Inflammatory macrophage treated with lipopolysaccharide for 4 hours (primary cell): Measurements from ENCODE around the gene AGAP1.

ENCODE experiments used
- DNase-seq: peaks from one replicate; pipeline ENCODE4 v3.0.0-alpha.2; 2020

AGAP1 gene

DNA sequence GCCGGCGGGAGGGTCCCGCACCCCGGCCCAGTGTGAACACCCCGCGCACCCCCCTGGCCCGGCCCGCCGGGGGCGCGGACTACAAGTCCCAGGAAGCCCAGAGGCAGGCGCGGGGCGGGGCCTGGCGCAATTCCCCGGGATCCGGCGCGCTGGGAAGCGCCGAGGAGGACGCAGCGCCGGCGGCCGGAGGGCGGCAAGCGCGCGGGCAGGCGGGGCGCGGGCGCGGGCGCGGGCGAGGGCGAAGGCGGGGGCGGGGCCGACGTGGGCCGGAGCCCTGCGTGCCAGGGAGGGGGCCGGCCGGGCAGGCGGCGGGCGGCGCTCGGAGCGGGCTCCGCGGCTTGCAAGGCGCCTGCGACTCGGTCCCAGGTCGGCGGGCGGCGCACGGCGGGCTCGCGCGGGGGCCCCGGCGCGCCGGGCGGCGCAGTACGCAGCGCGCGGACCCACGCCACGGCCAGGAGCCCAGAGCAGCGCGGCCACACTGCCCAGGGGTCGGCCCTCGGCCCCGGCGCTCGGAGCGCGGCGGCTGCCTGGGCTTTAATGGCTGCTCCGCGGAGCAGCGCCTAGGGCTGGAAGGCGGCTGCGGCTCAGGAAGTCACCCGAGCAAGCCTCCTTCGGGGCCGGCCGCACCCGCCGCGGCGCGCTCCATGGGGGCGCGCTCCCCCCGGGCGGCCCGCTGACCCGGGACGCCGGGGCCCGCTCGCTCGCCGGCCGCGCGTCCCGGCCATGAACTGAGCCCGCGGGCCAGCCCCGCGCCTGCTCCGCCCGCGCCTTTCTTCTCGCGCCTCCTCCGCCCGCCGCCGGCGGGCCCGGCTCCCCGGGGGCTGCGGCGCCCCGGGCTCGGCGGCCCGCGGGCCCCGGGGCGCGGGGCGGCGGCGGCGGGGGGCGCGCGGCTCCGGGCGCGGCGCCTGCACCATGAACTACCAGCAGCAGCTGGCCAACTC lies at the start of gene AGAP1:
Gene AGAP1, plus strand, starts transcription at position 269 of the 941 bp plus-strand sequence.
- no peak for DNase-seq

GRCh38 chr2:235444101-235444597 lies 49.7 kb upstream of the AGAP1 start:
- DNase-seq = no peak

- no peak for DNase-seq
Observed at GRCh38 chr2:235445116-235445515, 48.7 kb upstream of the AGAP1 start.

DNA sequence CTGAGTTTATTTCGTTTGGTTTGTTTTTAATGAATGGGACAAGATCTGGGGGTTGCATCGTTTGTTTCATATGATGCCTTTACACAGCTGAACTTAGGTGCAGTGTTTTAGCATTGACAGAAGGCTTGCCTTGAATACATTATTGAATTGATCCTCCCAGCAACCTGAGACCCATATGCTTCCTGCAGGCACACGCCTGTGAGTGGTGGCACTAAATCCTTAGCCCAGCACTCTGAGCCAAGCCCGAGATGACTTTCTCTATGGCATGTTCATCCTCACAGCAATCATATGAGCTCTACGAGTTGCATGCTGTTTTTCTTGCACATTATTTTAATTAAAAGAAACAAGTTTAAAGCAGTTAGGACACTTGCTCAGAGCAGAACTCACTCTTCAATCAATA lies 47.8 kb upstream of the AGAP1 start:
- DNase-seq = no peak

DNA sequence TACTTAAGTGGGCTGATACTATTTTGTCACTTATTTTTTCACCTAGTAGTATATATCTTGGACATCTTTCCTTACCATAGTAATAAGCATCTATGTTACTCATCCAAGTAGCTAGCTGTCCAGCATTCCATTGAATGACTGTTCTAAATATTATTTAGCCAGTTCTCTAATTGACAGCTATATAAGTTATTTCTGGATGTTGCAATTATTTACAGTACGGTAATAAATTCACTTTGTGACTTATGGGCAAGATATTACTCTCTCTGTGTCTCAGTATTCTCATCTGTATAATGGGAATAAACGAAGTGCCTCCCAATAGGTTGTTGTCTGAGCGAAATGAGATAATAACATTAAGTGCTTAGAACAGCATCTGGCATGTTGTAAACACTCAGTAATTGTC lies 46.6 kb upstream of the AGAP1 start:
- no peak for DNase-seq

GRCh38 chr2:235449568-235449967 lies 44.3 kb upstream of the AGAP1 start:
- DNase-seq = no peak

- DNase-seq = no peak
Observed at GRCh38 chr2:235453605-235454151, 40.2 kb upstream of the AGAP1 start.

DNA sequence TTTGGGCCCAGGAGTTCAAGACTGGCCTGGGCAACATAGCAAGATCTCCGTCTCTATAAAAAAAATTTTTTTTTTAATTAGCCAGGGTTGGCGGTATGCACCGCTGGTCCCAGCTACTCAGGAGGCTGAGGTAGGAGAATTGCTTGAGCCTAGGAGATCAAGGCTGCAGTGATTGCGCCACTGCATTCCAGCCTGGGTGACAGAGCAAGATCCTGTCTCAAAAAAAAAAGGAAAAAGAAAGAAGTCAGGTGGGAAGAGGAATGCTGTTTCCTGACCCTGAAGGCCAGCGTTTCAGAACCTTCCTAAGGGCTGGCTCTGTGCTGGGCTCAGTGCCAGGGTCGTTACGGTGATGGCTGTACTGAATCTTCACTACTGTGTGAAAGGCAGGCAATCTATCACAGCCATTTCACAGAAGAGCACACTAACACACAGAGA lies 35.0 kb upstream of the AGAP1 start:
- DNase-seq = no peak

DNA sequence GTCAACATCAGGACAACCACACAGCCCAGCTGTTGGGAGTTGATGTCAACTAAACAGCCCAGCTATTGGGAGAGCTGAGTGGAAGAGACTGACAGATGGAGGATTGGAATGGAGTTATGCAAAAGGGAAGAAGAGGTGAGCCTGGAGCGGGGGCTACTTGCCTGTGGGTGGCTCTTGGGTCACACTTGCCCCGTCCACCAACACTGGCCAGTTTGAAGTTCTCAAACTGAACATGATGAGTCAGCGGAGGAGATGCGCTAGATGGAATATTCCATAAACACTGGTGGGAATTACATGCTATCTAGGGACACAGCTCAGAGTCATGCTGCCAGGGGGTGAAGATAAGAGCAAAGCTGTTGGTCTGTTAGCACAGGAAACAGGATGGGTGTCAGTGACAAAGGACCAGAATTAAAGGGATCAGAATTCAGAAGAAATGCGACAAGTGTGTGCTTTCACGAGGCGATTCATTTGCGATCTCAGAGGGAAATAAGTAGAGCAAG lies 33.2 kb upstream of the AGAP1 start:
- DNase-seq = no peak

DNA sequence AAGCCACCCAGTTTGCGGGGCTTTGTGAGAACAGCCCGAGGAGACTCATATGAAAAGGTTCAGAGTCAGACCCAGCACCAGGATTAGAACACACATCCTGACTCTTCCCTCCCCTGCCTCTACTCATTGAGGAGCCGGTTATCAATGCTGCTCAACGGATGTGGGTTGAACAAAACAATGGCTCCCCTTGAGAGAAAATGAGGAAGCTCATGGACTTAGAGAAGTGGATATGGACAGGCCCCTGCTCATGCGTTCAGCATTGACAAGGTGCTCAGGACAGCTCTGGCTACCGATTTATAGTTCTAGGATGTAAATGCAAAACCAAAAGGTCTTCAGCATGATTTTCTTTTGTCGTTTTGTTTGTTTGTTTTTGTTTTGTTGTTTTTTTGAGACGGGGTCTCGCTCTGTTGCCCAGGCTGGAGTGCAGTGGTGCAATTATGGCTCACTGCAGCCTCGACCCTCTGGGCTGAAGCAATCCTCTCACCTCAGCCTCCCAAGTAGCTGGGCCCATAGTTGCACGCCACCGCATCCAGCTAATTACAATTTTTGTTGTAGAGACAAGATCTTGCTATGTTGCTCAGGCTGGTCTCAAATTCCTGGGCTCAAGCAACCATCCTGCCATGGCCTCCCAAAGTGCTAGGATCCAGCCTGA lies 32.0 kb upstream of the AGAP1 start:
- no peak for DNase-seq

GRCh38 chr2:235462415-235462790 lies 31.4 kb upstream of the AGAP1 start:
- no peak for DNase-seq

DNA sequence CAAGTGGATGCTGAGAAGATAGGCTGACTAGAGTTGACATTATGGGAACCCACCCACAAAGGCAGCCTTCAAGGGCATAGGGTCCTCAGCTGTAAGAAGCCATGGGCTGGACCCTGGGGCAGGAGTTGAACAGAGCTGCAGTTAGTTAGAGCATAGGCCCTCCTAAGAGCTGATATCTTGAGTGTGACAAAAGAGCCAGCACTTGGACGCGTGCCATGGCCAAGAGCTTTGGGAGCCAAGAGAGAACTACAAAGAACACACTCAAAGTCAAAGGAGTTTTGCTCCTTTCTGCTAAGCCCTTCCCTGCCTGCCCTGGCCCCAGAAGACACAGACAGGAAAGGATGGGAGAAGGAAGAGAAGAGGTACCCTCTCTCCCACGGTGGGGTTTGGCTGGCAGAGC lies 29.9 kb upstream of the AGAP1 start:
- no peak for DNase-seq

DNA sequence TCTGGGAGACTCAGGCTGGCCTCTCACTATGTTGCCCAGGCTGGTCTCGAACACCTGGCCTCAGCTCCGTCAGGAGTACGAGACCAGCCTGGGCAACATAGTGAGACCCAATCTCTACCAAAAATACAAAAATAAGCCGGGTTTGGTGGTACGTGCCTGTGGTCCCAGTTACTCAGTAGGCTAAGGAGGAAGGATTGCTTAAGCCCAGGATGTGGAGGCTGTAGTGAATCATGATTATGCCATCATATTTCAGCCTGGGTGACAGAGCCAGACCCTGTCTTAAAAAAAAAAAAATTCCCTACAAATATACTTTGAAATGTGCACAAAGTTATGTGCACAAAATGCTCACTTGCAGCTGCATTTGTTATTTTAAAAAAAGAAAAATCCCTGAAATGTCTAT lies 26.3 kb upstream of the AGAP1 start:
- peak; percentile 2 for DNase-seq

DNA sequence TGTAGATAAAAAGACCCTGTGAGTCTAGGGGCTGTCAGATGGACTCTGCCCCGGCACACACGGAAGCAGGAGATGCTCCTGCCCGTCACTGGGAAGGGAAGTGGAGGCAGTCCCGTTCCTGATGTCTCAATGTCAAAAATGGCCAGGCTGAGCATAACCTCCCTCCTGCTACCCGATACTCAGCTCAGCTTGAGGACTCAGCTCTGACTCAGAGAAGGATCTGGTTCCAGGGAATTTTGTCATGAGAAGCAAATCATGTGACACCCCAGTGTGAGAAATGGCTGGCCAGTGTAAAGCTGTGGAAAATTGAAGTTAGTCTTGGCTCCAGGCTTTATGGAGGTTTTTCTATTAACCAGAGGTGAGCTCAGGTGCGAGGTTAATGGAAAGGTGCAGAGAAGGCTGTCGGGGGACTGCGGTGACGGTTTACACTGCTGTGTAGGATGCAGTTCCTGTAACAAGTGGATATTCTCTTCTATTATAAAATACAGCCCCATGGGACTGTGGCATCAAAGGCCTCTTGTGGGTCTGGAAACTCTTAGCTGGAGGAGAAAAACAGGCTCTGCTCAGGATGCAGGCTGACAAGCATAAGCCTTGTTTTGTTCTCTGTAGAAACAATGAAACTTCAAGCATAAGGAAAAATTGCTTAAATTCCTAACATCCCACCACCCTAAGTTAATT lies 24.7 kb upstream of the AGAP1 start:
- DNase-seq = no peak

DNA sequence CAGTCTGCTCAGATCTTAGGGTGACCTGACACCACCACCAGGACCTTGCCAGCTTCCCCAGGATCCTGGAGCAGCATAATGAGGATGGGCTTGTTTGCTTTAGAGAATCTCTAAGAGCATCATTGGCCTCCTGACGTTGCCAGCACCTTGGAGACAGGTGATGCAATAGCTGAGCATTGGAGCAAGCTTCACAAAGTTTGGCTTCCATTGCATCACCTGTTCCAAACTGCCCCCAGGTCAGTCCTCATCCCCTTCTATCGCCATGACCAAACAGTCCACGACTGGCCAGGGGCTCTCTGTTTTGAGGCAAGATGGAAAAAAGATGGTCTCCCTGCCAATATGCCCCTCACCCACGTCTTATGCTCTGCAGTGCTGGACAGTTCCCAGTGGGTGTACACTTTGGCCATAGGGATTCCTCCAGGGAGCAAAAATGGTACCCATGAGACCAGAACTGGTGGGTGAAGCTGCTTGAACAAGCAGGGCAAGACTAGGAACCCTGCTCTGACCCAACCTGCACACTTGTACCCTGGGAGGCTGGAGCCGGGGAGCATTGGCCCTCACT lies 22.6 kb upstream of the AGAP1 start:
- DNase-seq = no peak

GRCh38 chr2:235472443-235472842 lies 21.4 kb upstream of the AGAP1 start:
- no peak for DNase-seq

DNA sequence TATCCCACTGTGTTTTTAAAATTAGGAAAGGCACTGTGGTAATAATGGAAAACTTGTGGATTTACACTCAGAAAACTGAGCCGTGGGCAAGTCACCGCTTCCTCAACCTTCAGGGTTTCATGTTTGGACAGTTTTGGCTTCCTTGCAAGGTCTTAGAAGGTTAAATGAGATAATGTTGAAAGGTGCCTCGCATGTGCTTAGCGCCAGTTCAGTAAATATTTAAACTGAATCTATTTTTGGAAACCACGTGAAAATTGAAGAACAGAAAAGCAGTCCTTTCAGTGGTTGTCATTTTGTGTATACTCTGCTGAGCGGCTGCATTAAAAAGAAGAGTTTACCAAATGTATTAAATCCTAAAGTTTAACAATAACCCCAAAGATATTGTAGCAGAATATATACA lies 15.2 kb upstream of the AGAP1 start:
- no peak for DNase-seq

DNA sequence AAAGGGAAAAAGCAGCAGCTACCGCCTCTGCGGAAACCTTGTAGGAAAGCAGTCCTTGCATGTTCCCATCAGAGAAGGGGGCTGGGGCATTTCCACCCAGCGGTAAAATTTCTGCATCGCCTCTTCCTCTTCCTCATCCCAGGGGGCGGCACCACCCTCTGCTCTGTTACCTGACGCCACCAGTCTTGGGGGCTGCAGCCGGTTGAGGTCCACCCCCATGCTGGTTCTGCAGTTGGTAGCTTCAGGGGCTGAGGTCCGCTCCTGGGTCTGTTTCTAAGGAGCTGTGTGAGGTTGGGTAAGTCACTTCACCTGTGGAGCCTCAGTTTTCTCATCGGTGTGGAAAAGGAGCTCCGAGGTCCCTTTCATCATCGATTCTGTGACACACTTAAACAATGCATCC lies 14.2 kb upstream of the AGAP1 start:
- DNase-seq = no peak

DNA sequence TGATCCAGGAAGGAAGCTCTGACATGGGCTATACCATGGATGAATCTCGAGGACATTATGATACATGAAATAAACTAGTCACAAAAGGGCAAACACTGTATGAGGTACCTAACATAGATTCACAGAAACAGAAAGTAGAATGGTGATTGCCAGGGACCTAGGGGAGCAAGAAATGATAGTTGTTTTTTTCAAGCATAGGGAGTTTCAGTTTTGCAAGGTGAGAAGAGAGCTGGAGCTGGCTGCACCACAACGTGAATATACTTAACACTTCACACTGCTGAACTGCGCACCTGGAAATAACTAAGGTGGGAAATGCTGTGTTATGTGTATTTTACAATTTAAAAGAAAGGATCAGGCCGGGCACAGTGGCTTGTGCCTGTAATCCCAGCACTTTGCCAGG lies 13.2 kb upstream of the AGAP1 start:
- DNase-seq = no peak

GRCh38 chr2:235483313-235483712 lies 10.5 kb upstream of the AGAP1 start:
- DNase-seq = no peak

- no peak for DNase-seq
Observed at GRCh38 chr2:235485362-235485761, 8.5 kb upstream of the AGAP1 start.

DNA sequence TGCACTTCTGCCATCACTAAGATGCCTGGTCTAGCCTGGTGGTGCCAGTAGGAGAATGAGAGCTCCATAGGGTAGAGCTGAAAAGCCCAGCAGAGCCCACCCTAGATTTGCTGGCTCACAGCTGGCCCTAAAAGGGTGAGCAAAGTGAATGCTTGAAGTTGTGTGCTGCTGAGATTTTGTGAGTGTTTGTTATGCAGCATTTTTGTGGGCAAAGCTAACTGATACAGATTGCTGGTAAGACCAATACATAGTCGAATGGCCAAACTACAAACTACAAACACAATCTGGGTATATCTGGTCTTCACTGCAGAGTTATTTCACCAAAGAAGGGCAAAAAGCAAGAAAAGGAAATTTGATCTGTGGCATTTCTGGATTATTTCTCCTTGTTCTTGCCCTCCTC lies 7.1 kb upstream of the AGAP1 start:
- DNase-seq = no peak

DNA sequence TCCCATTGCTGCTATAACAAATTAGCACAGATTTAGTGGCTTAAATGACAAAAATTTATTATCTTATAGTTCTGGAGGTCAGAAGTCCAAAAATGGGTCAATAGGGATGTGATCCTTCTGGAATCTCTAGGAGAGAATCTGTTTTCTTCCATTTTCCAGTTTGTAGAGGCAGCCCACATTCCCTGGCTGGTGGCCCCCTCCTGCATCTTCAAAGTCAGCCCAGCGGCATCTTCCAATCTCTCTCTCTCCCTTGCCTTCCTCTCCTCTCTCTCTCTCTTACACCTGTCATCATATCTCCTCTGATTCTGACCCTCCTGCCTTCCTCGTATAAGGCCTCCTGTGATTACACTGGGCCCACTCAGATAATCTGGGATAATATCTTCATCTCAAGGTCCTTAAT lies 3.9 kb upstream of the AGAP1 start:
- no peak for DNase-seq
